MCF 10A (cell line): ENCODE data around the gene TRABD2A. TPM values are rescaled to one million over a fixed set of nuclear protein-coding genes. Genes with fewer than 3 reads are reported as not detected.

Experiments used
- BruUV-seq: library from RNA; stranded (reverse); fragments of 400-500 nt; replicated peaks from 2 replicates; lab custom pipeline; 2021; lab: Mats Ljungman, UMichigan
- CTCF ChIA-PET: fragments of 300-600 bp; sonication (Branson Sonifier 250); formaldehyde crosslinking; extraction: SDS; loops from one replicate; lab custom pipeline; 2021; ENCODE audit warnings: antibody characterized with exemption, inconsistent platforms; lab: Yijun Ruan, JAX
- POLR2A ChIA-PET: fragments of 300-600, 350-650 bp; sonication (Branson Sonifier 250); formaldehyde crosslinking; extraction: SDS; loops from one replicate; lab custom pipeline; 2020; ENCODE audit warnings: antibody characterized with exemption, inconsistent platforms; lab: Yijun Ruan, JAX
- DNase-seq: peaks from one replicate; pipeline ENCODE4 v3.0.0-alpha.2; 2018; ENCODE audit not compliant: unreplicated experiment
- H3K27ac Mint-ChIP-seq: one replicate; pipeline ENCODE4 v1.8.0; 2022; ENCODE audit warnings: mild to moderate bottlenecking, low read depth, mixed read lengths; ENCODE audit not compliant: unreplicated experiment
- H3K27me3 Mint-ChIP-seq: one replicate; pipeline ENCODE4 v1.8.0; 2022; ENCODE audit warnings: mixed read lengths; ENCODE audit not compliant: insufficient read depth, unreplicated experiment
- H3K36me3 Mint-ChIP-seq: one replicate; pipeline ENCODE4 v1.8.0; 2022; ENCODE audit warnings: mild to moderate bottlenecking, moderate library complexity, mixed read lengths; ENCODE audit not compliant: insufficient read depth, unreplicated experiment
- H3K4me1 Mint-ChIP-seq: one replicate; pipeline ENCODE4 v1.8.0; 2022; ENCODE audit warnings: mixed read lengths; ENCODE audit not compliant: insufficient read depth, unreplicated experiment
- H3K4me3 Mint-ChIP-seq: one replicate; pipeline ENCODE4 v1.8.0; 2022; ENCODE audit warnings: mild to moderate bottlenecking, moderate library complexity, mixed read lengths; ENCODE audit not compliant: unreplicated experiment
- H3K9me3 Mint-ChIP-seq: one replicate; pipeline ENCODE4 v1.8.0; 2022; ENCODE audit warnings: mixed read lengths; ENCODE audit not compliant: unreplicated experiment
- intact Hi-C: fragments of 100-400 bp; cut with micrococcal nuclease; formaldehyde crosslinking; loops from 2 replicates; pipeline ENCODE4 v1.14.1; 2022
- total RNA-seq: library from RNA; stranded (reverse); gene quantifications from 2 replicates; pipeline ENCODE4 v1.2.3, GENCODE V29; 2022
- TF ChIP-seq, protein P1 (sequence below): fragments of 200-600 bp; IDR thresholded peaks from one replicate; pipeline ENCODE4 v1.8.0; 2022; ENCODE audit warnings: antibody characterized with exemption, mild to moderate bottlenecking; ENCODE audit not compliant: unreplicated experiment

The TRABD2A gene
- total RNA-seq, 1 experiment from 2014 or later: 20.0 TPM

DNA sequence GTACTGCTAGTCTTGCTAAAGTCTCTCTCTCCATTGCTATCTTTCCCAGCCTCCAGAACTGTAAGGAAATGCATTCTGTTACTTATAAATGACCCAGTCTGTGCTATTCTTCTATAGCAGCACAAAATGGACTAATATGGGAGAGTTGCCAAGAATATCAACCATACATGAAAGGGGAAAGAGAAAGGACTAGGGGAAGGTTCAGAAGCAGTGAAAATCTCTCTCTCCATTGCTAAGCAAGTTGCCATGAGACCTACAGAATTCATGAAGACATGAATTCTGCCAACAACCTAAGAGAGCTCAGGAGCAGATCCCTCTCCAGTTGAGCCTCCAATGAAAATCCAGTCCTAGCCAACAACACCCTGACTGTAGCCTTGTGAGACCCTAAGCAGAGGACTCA lies 3.6 kb upstream of the TRABD2A start:
- H3K4me1 Mint-ChIP-seq: peaks cover 23% of the 10 kb centered on the region
- ChIA-PET POLR2A (interaction anchor here (1.9 kb wide), 1 partner anchor 10 kb away, joined by 7 read pairs; no protein-coding TSS in a partner anchor), CTCF (interaction anchor here (1.2 to 2.8 kb wide), 2 partner anchors 10 to 42 kb away, joined by 3 to 12 read pairs; no protein-coding TSS in a partner anchor)
- TF ChIP-seq, protein P1, sequence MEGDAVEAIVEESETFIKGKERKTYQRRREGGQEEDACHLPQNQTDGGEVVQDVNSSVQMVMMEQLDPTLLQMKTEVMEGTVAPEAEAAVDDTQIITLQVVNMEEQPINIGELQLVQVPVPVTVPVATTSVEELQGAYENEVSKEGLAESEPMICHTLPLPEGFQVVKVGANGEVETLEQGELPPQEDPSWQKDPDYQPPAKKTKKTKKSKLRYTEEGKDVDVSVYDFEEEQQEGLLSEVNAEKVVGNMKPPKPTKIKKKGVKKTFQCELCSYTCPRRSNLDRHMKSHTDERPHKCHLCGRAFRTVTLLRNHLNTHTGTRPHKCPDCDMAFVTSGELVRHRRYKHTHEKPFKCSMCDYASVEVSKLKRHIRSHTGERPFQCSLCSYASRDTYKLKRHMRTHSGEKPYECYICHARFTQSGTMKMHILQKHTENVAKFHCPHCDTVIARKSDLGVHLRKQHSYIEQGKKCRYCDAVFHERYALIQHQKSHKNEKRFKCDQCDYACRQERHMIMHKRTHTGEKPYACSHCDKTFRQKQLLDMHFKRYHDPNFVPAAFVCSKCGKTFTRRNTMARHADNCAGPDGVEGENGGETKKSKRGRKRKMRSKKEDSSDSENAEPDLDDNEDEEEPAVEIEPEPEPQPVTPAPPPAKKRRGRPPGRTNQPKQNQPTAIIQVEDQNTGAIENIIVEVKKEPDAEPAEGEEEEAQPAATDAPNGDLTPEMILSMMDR: no peak
- no peak for DNase-seq
- BruUV-seq: no TSS peak
- no peaks in the 10 kb centered on the region for H3K9me3 Mint-ChIP-seq
- H3K27ac Mint-ChIP-seq: no peak overlapping the region
- intact Hi-C loops: loop anchor here (5.0 kb wide), 1 partner anchor 252 kb away; no protein-coding TSS in a partner anchor
- H3K4me3 Mint-ChIP-seq: no peak overlapping the region
- no peaks in the 10 kb centered on the region for H3K36me3 Mint-ChIP-seq
- no peaks in the 10 kb centered on the region for H3K27me3 Mint-ChIP-seq

DNA sequence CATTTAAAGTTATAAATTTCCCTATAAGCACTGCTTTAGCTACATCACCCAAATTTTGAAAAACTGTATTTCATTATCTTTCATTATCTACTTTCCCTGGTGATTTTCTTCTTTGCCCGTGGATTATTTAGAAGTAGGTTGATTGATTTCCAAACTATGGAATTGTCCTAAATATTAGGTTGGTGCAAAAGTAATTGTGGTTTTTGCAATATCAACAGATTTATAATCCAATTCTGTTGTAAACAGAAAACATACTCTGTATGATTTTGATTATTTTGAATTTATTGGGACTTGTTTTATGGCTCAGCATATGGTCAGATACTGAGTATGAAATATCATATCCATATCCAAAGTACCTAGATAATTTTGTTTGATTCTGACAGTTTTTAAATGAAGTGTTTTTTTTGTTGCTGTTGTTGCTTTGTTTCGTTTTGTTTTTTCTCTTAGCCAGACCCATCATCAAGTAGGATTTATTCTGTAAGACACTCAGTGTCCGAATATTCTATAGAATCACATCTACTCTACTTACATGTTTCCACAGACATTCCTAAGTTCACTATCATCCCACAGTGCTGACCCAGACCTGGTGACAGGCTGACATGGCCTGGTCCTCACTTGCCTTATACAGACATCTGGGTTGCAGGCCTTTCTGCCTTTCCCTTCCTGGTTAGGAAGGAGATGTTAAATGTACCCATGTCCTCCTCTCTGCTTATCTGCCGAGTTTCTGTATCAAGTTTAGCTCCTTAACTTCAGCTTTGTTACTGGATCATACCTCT lies 2.1 kb upstream of the TRABD2A start:
- Mint-ChIP-seq H3K9me3 (no peaks in the 10 kb centered on the region), H3K4me1 (peaks cover 17% of the 10 kb centered on the region), H3K27ac (peak overlapping the region; percentile 52), H3K36me3 (no peaks in the 10 kb centered on the region), H3K4me3 (peak overlapping the region; percentile 88), H3K27me3 (no peaks in the 10 kb centered on the region)
- BruUV-seq: no TSS peak
- CTCF ChIA-PET: interaction anchor here (0.5 to 3.5 kb wide), 23 partner anchors 8 to 418 kb away, joined by 3 to 21 read pairs (median 3); no protein-coding TSS in a partner anchor
- POLR2A ChIA-PET: interaction anchor here (0.7 to 3.3 kb wide), 13 partner anchors 11 to 444 kb away, joined by 3 to 58 read pairs (median 4); partner anchors contain the start of genes SUCLG1 and TMSB10
- intact Hi-C loops: loop anchor here (1.0 to 5.0 kb wide), 6 partner anchors 16 to 388 kb away; no protein-coding TSS in a partner anchor
- TF ChIP-seq, protein P1: no peak
- no peak for DNase-seq

DNA sequence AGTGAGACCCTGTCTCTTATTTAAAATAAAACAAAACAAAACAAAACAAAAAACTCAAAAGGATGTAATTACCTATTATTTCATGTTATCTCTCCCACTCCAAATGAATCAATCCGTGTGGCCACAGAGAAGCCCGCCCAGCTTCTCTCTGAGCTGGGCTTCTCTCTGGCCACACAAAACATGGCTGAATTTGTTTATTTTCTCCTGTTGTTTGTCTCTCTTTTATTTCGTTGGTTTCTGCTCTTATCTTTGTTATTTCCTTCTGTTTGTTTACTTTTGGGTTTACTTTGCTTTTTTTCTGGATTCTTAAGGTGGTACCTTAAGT lies 1.5 kb upstream of the TRABD2A start:
- peaks cover 17% of the 10 kb centered on the region for H3K4me1 Mint-ChIP-seq
- H3K4me3 Mint-ChIP-seq: peak overlapping the region; percentile 88
- no peaks in the 10 kb centered on the region for H3K9me3 Mint-ChIP-seq
- no TSS peak for BruUV-seq
- no peak for DNase-seq
- no peaks in the 10 kb centered on the region for H3K27me3 Mint-ChIP-seq
- intact Hi-C loops: loop anchor here (1.0 to 5.0 kb wide), 6 partner anchors 16 to 387 kb away; no protein-coding TSS in a partner anchor
- POLR2A ChIA-PET: interaction anchor here (0.7 to 3.3 kb wide), 11 partner anchors 11 to 445 kb away, joined by 3 to 58 read pairs (median 4); partner anchors contain the start of genes SUCLG1 and TMSB10
- H3K36me3 Mint-ChIP-seq: peaks cover under 1% of the 10 kb centered on the region
- TF ChIP-seq, protein P1: no peak
- H3K27ac Mint-ChIP-seq: peak overlapping the region; percentile 52
- CTCF ChIA-PET: interaction anchor here (0.5 to 3.5 kb wide), 22 partner anchors 9 to 418 kb away, joined by 3 to 21 read pairs (median 3); no protein-coding TSS in a partner anchor
